GM12878 (cell line): ENCODE measurements around the gene STYXL2. TPM values are rescaled to one million over a fixed set of nuclear protein-coding genes. Genes with fewer than 3 reads are reported as not detected.

Source experiments
- ATAC-seq: fragments of 200-7000 bp; cut with Tn5 transposase; 3 replicates; pipeline ENCODE4 v1.9.1; 2020; ENCODE audit warnings: mild to moderate bottlenecking, moderate library complexity
- BruUV-seq: library from RNA; stranded (reverse); fragments of 400-500 nt; replicated peaks from 2 replicates; lab custom pipeline; 2021; lab: Mats Ljungman, UMichigan
- CTCF ChIA-PET: fragments of 300-600 bp; sonication (Branson Sonifier 250); formaldehyde crosslinking; extraction: SDS; loops from one replicate; lab custom pipeline; 2021; ENCODE audit warnings: inconsistent platforms; lab: Yijun Ruan, JAX
- POLR2A ChIA-PET: fragments of 350-600 bp; formaldehyde crosslinking; extraction: SDS; loops from one replicate; lab custom pipeline; 2021; ENCODE audit warnings: inconsistent platforms; lab: Charles Lee
- RAD21 ChIA-PET: fragments of 300-600 bp; sonication (Branson Sonifier 250); formaldehyde crosslinking; loops from one replicate; lab custom pipeline; 2023; ENCODE audit warnings: antibody characterized with exemption; ENCODE audit not compliant: unreplicated experiment; lab: Charles Lee
- SMC1A ChIA-PET: fragments of 300-600 bp; sonication (Branson Sonifier 250); formaldehyde crosslinking; loops from one replicate; lab custom pipeline; 2023; ENCODE audit not compliant: unreplicated experiment, uncharacterized antibody; lab: Charles Lee
- DNase-seq: peaks from one replicate; pipeline ENCODE4 v3.0.0-alpha.2; 2011; ENCODE audit warnings: low read depth, low spot score
- FAIRE-seq: peaks from 3 replicates; lab custom pipeline; 2011; peaks lifted over from hg19 to GRCh38; lab: Jason Lieb, UNC
- H2AFZ ChIP-seq: 2 replicates; pipeline ENCODE4 v1.6.0; 2011; ENCODE audit warnings: low read depth, low read length, control low read depth; ENCODE audit not compliant: control insufficient read depth
- H3K27ac ChIP-seq: 2 replicates; pipeline ENCODE4 v1.5.1; 2011; ENCODE audit warnings: control low read depth; ENCODE audit not compliant: control insufficient read depth, insufficient read depth
- H3K27me3 ChIP-seq, 2 experiments: replicated peaks in 1 of 2; 2 replicates each; pipeline versions ENCODE4 v1.6.0 to v1.6.1; 2011; ENCODE audit warnings: low read length in 1 of 2; ENCODE audit not compliant: control insufficient read depth in 2 of 2, insufficient read depth in 2 of 2
- H3K36me3 ChIP-seq, 2 experiments: 2 replicates each; pipeline ENCODE4 v1.5.1; 2011; ENCODE audit warnings: low read length in 1 of 2; ENCODE audit not compliant: control insufficient read depth in 2 of 2, insufficient read depth in 2 of 2
- H3K4me1 ChIP-seq: 2 replicates; pipeline ENCODE4 v1.6.1; 2011; ENCODE audit warnings: mild to moderate bottlenecking, low read length, moderate library complexity, mixed read lengths; ENCODE audit not compliant: control insufficient read depth, insufficient read depth
- H3K4me2 ChIP-seq: 2 replicates; pipeline ENCODE4 v1.6.0; 2011; ENCODE audit warnings: control low read depth; ENCODE audit not compliant: control insufficient read depth, insufficient read depth
- H3K4me3 ChIP-seq: fragments of 200-600 bp; sonication (generic); 2 replicates; pipeline ENCODE4 v1.5.1; 2016
- H3K79me2 ChIP-seq: 2 replicates; pipeline ENCODE4 v1.6.0; 2011; ENCODE audit warnings: low read length; ENCODE audit not compliant: control insufficient read depth, insufficient read depth
- H3K9ac ChIP-seq: 2 replicates; pipeline ENCODE4 v1.8.0; 2011; ENCODE audit warnings: low read length, control low read depth, mixed read lengths; ENCODE audit not compliant: control insufficient read depth, insufficient read depth
- H3K9me3 ChIP-seq: replicated peaks from 3 replicates; pipeline ENCODE4 v1.5.1; 2011; ENCODE audit warnings: mild to moderate bottlenecking, low read length; ENCODE audit not compliant: control insufficient read depth, insufficient read depth
- H4K20me1 ChIP-seq: 2 replicates; pipeline ENCODE4 v1.6.0; 2011; ENCODE audit not compliant: control insufficient read depth, insufficient read depth
- CHD4 ChIP-seq: fragments of 200-600 bp; sonication (generic); IDR thresholded peaks from 2 replicates; pipeline ENCODE4 v1.6.1; 2016; ENCODE audit warnings: mild to moderate bottlenecking
- E2F8 ChIP-seq: fragments of 450-650 bp; IDR thresholded peaks from 2 replicates; pipeline ENCODE4 v1.6.1; 2018; ENCODE audit warnings: mild to moderate bottlenecking, low read depth, moderate library complexity; ENCODE audit not compliant: partially characterized antibody
- ESRRA ChIP-seq: IDR thresholded peaks from 2 replicates; pipeline ENCODE4 v1.6.1; 2012; ENCODE audit warnings: mild to moderate bottlenecking, low read length, improper control_type of control experiment
- EZH2 ChIP-seq: IDR thresholded peaks from 2 replicates; pipeline ENCODE4 v1.6.1; 2012; ENCODE audit warnings: low read depth, mild to moderate bottlenecking, control low read depth, inconsistent platforms, low read length, borderline replicate concordance; ENCODE audit not compliant: control insufficient read depth
- IRF3 ChIP-seq: fragments of 450-650 bp; IDR thresholded peaks from 2 replicates; pipeline ENCODE4 v1.6.1; 2014; ENCODE audit warnings: mild to moderate bottlenecking
- KAT2A ChIP-seq: conservative IDR thresholded peaks from 2 replicates; pipeline ENCODE4 v1.6.1; 2011; ENCODE audit warnings: low read depth, low read length; ENCODE audit not compliant: control insufficient read depth
- LARP7 ChIP-seq: fragments of 450-650 bp; IDR thresholded peaks from 2 replicates; pipeline ENCODE4 v1.6.1; 2017; ENCODE audit warnings: mild to moderate bottlenecking
- PKNOX1 ChIP-seq: fragments of 450-650 bp; IDR thresholded peaks from 2 replicates; pipeline ENCODE4 v1.6.1; 2016; ENCODE audit warnings: mild to moderate bottlenecking
- SIX5 ChIP-seq: IDR thresholded peaks from 2 replicates; pipeline ENCODE4 v1.6.1; 2011; ENCODE audit warnings: mild to moderate bottlenecking, low read depth, low read length, moderate library complexity; ENCODE audit not compliant: severe bottlenecking
- ZNF24 ChIP-seq: fragments of 450-650 bp; IDR thresholded peaks from 2 replicates; pipeline ENCODE4 v1.6.1; 2017; ENCODE audit warnings: antibody characterized with exemption, mild to moderate bottlenecking
- ZNF384 ChIP-seq: IDR thresholded peaks from 2 replicates; pipeline ENCODE4 v1.6.1; 2012; ENCODE audit warnings: low read depth, mild to moderate bottlenecking, low read length, improper control_type of control experiment, borderline replicate concordance
- WGBS: methylation state at CpG from one replicate; pipeline ENCODE4 v1.1.6; 2016; ENCODE audit warnings: low lambda C conversion rate; ENCODE audit not compliant: insufficient replicate concordance, insufficient coverage; ENCODE audit errors: missing lambda C conversion rate; 5-methylcytosine and 5-hydroxymethylcytosine counted together
- in situ Hi-C: fragments of 300-500 bp; cut with MboI; formaldehyde crosslinking; loops from 9 replicates; pipeline ENCODE4 v1.14.3; 2018; ENCODE audit warnings: mixed read lengths
- intact Hi-C: fragments of 100-400 bp; cut with micrococcal nuclease; formaldehyde crosslinking; loops from one replicate; pipeline ENCODE4 v1.14.2; 2022; ENCODE audit not compliant: unreplicated experiment
- polyA plus RNA-seq, 11 experiments: library from polyadenylated mRNA; depleted of rRNA in 4 of 11; unstranded in 6 of 11; stranded (reverse) in 5 of 11; fragments of >200 nt; fragmentation: Nextera tagmentation in 4 of 11; fragmentation: Illumina TruSeq in 1 of 11; extraction: Ambion mirVana in 4 of 11; extraction: Trizol in 1 of 11; gene quantifications; 1 replicate in 1 of 11; 2 replicates in 10 of 11; pipeline versions ENCODE4 v1.2.1 to v1.2.3, GENCODE V29; 2011 to 2016; ENCODE audit warnings: inconsistent platforms in 2 of 11, missing spikeins in 2 of 11, low read depth in 1 of 11
- total RNA-seq, 4 experiments: library from RNA; depleted of rRNA in 3 of 4; stranded (reverse); fragments of >200 nt in 3 of 4; fragmentation: Illumina TruSeq in 1 of 4; extraction: Trizol in 1 of 4; gene quantifications; 2 replicates each; pipeline versions ENCODE4 v1.2.1 to v1.2.3, GENCODE V29; 2013 to 2021

Gene STYXL2
- total and polyA plus RNA-seq, 10 of the 15 experiments (the other 5 are each of a cell fraction or from before 2014, with no cell fraction given) = under 0.01 to 0.08 (median 0.03) TPM; not detected in 7

- Histone ChIP-seq H3K4me1 (no peaks in the 10 kb centered on the region), H3K9me3 (no peaks in the 10 kb centered on the region), H3K9ac (no peak overlapping the region), H3K79me2 (no peaks in the 10 kb centered on the region), H3K4me3 (no peak overlapping the region), H3K4me2 (no peak overlapping the region), H3K36me3 (no peaks in the 10 kb centered on the region), H4K20me1 (no peaks in the 10 kb centered on the region), H3K27ac (no peak overlapping the region), H2AFZ (no peak overlapping the region), H3K27me3 (no peaks in the 10 kb centered on the region; a peak in 1 of 4 replicates)
- TF ChIP-seq KAT2A = no peak
- no peak for TF ChIP-seq E2F8
- TF ChIP-seq ZNF24 = no peak
- TF ChIP-seq IRF3 = no peak
- no peak for TF ChIP-seq PKNOX1
- TF ChIP-seq EZH2 = no peak
- no peak for TF ChIP-seq CHD4
- no peak for TF ChIP-seq ZNF384
- no peak for TF ChIP-seq ESRRA
- no peak for TF ChIP-seq SIX5
- TF ChIP-seq LARP7 = no peak
- RAD21 ChIA-PET = no interaction called here
- 18% methylated on average over 3 of the region's 3 CpGs for WGBS
- SMC1A ChIA-PET = no interaction called here
- ATAC-seq = no peak
- no peak for FAIRE-seq
- BruUV-seq = no TSS peak
- no peak for DNase-seq
- CTCF ChIA-PET = interaction anchor here (1.4 to 1.6 kb wide), 3 partner anchors 9 to 466 kb away, joined by 6 to 11 read pairs (median 7); no protein-coding TSS in a partner anchor
- POLR2A ChIA-PET = no interaction called here
- intact Hi-C loops (loop anchor here (5.0 kb wide), 2 partner anchors 199 to 464 kb away; no protein-coding TSS in a partner anchor), in situ Hi-C loops (loop anchor here (5.0 kb wide), 3 partner anchors 54 to 469 kb away; no protein-coding TSS in a partner anchor)
Measured at GRCh38 chr1:167067904-167068303, 26.0 kb upstream of the STYXL2 start.
